ENCODE results near the gene PSMD5. TPM values are rescaled to one million over a fixed set of nuclear protein-coding genes. Genes with fewer than 3 reads are reported as not detected.

Gene PSMD5
- total RNA-seq, 1 donor, result 10.2 TPM

GRCh38 chr9:120856700-120857099, 14.0 kb upstream of the PSMD5 start:
- no peak for DNase-seq (ENCODE audit: low read depth in 2 of 3, low spot score in 2 of 3)

GRCh38 chr9:120855827-120856670, 13.3 kb upstream of the PSMD5 start:
- DNase-seq (ENCODE audit: low read depth in 2 of 3, low spot score in 2 of 3), result no peak

- no peak for DNase-seq (ENCODE audit: low read depth in 2 of 3, low spot score in 2 of 3)
These were observed 12.0 kb upstream of the PSMD5 start for GRCh38 chr9:120854596-120855327.

GRCh38 chr9:120853198-120853597, 10.5 kb upstream of the PSMD5 start:
- DNase-seq (ENCODE audit: low read depth in 2 of 3, low spot score in 2 of 3), result no peak

GRCh38 chr9:120852240-120853010, 9.7 kb upstream of the PSMD5 start:
- DNase-seq (ENCODE audit: low read depth in 2 of 3, low spot score in 2 of 3), result no peak

- no peak for DNase-seq (ENCODE audit: low read depth in 2 of 3, low spot score in 2 of 3)
These were observed 8.7 kb upstream of the PSMD5 start for GRCh38 chr9:120851449-120851848.

- DNase-seq (ENCODE audit: low read depth in 2 of 3, low spot score in 2 of 3), result no peak
These were observed 7.6 kb upstream of the PSMD5 start for GRCh38 chr9:120850315-120850714.

- no peak for DNase-seq (ENCODE audit: low read depth in 2 of 3, low spot score in 2 of 3)
These were observed 4.2 kb upstream of the PSMD5 start for GRCh38 chr9:120846906-120847305.

- peak in 1 of 3 donors; percentile 36 for DNase-seq (ENCODE audit: low read depth in 2 of 3, low spot score in 2 of 3)
These were observed 3.6 kb upstream of the PSMD5 start for GRCh38 chr9:120846251-120846889.

GRCh38 chr9:120845255-120845654, 2.5 kb upstream of the PSMD5 start:
- DNase-seq (ENCODE audit: low read depth in 2 of 3, low spot score in 2 of 3), result no peak

GRCh38 chr9:120841930-120842684, 615 bp downstream of the PSMD5 start:
- no peak for DNase-seq (ENCODE audit: low read depth in 2 of 3, low spot score in 2 of 3)

- no peak for DNase-seq (ENCODE audit: low read depth in 2 of 3, low spot score in 2 of 3)
These were observed 3.6 kb downstream of the PSMD5 start for GRCh38 chr9:120839146-120839545.

GRCh38 chr9:120837921-120838320, 4.8 kb downstream of the PSMD5 start:
- no peak for DNase-seq (ENCODE audit: low read depth in 2 of 3, low spot score in 2 of 3)

GRCh38 chr9:120833325-120833724, 9.4 kb downstream of the PSMD5 start:
- DNase-seq (ENCODE audit: low read depth in 2 of 3, low spot score in 2 of 3), result no peak

- DNase-seq (ENCODE audit: low read depth in 2 of 3, low spot score in 2 of 3), result no peak
These were observed 9.9 kb downstream of the PSMD5 start for GRCh38 chr9:120832807-120833206.

- no peak for DNase-seq (ENCODE audit: low read depth in 2 of 3, low spot score in 2 of 3)
These were observed 11.9 kb downstream of the PSMD5 start for GRCh38 chr9:120830865-120831264.

GRCh38 chr9:120830151-120830550, 12.6 kb downstream of the PSMD5 start:
- no peak for DNase-seq (ENCODE audit: low read depth in 2 of 3, low spot score in 2 of 3)

- DNase-seq (ENCODE audit: low read depth in 2 of 3, low spot score in 2 of 3), result no peak
These were observed 13.1 kb downstream of the PSMD5 start for GRCh38 chr9:120829650-120830049.

GRCh38 chr9:120820095-120820494, 22.6 kb downstream of the PSMD5 start:
- DNase-seq (ENCODE audit: low read depth in 2 of 3, low spot score in 2 of 3), result no peak

GRCh38 chr9:120818595-120818994, 24.1 kb downstream of the PSMD5 start:
- no peak for DNase-seq (ENCODE audit: low read depth in 2 of 3, low spot score in 2 of 3)

All from hematopoietic multipotent progenitor cell (in vitro differentiated cells).